H1 (cell line): Measurements from ENCODE around the gene ZNF446. TPM values are rescaled to one million over a fixed set of nuclear protein-coding genes. Genes with fewer than 3 reads are reported as not detected.

Source experiments
- CTCF ChIA-PET: fragments of 300-600 bp; sonication (Branson Sonifier 250); formaldehyde crosslinking; loops from one replicate; lab custom pipeline; 2021; ENCODE audit not compliant: partially characterized antibody; lab: Charles Lee
- POLR2A ChIA-PET: fragments of 300-600 bp; sonication (Branson Sonifier 250); formaldehyde crosslinking; loops from one replicate; lab custom pipeline; 2021; ENCODE audit warnings: inconsistent platforms; ENCODE audit not compliant: partially characterized antibody; lab: Charles Lee
- DNase-seq, 2 experiments: peaks; one replicate each; pipeline versions ENCODE4 v3.0.0 to v3.0.0-alpha.2; 2010 to 2022; ENCODE audit warnings: low spot score in 2 of 2, low read depth in 1 of 2, mixed read lengths in 1 of 2
- FAIRE-seq: peaks from 2 replicates; lab custom pipeline; 2011; peaks lifted over from hg19 to GRCh38; lab: Jason Lieb, UNC
- H2AFZ ChIP-seq: 2 replicates; pipeline ENCODE4 v1.8.1; 2012; ENCODE audit warnings: low read length, inconsistent platforms
- H2AK5ac ChIP-seq: 2 replicates; pipeline ENCODE4 v1.6.1; 2013; ENCODE audit warnings: low read depth, low read length
- H2BK120ac ChIP-seq: replicated peaks from 2 replicates; pipeline ENCODE3; 2013; ENCODE audit warnings: low read depth, low read length, inconsistent platforms
- H2BK12ac ChIP-seq: 2 replicates; pipeline ENCODE4 v1.6.1; 2013; ENCODE audit warnings: low read depth, low read length
- H2BK15ac ChIP-seq: 2 replicates; pipeline ENCODE4 v1.6.1; 2013; ENCODE audit warnings: low read length
- H2BK20ac ChIP-seq: 2 replicates; pipeline ENCODE4 v1.6.1; 2013; ENCODE audit warnings: low read length
- H2BK5ac ChIP-seq: 2 replicates; pipeline ENCODE4 v1.6.1; 2013; ENCODE audit warnings: low read depth, low read length
- H3K14ac ChIP-seq: 2 replicates; pipeline ENCODE4 v1.6.1; 2013; ENCODE audit warnings: inconsistent platforms; ENCODE audit not compliant: insufficient read length
- H3K18ac ChIP-seq: 2 replicates; pipeline ENCODE4 v1.6.1; 2013; ENCODE audit warnings: low read length; ENCODE audit errors: extremely low read depth
- H3K23ac ChIP-seq: 2 replicates; pipeline ENCODE4 v1.6.1; 2013; ENCODE audit warnings: inconsistent platforms; ENCODE audit not compliant: insufficient read length
- H3K23me2 ChIP-seq: 2 replicates; pipeline ENCODE4 v1.6.1; 2013; ENCODE audit warnings: low read depth, low read length
- H3K27ac ChIP-seq: 2 replicates; pipeline ENCODE4 v1.6.1; 2011; ENCODE audit warnings: low read depth, low read length, inconsistent platforms
- H3K27me3 ChIP-seq, 4 experiments: replicated peaks in 1 of 4; 1 replicate in 1 of 4; 2 replicates in 3 of 4; pipeline versions ENCODE4 v1.6.1 to v1.8.1; 2011 to 2013; ENCODE audit warnings: low read length in 3 of 4, mild to moderate bottlenecking in 3 of 4, inconsistent platforms in 2 of 4, mixed read lengths in 2 of 4, moderate library complexity in 1 of 4; ENCODE audit not compliant: control insufficient read depth in 3 of 4, insufficient read depth in 3 of 4; ENCODE audit errors: extremely low read depth in 1 of 4
- H3K36me3 ChIP-seq, 4 experiments: 2 replicates each; pipeline versions ENCODE4 v1.6.1 to v1.8.1; 2011 to 2013; ENCODE audit warnings: mild to moderate bottlenecking in 4 of 4, low read length in 3 of 4, moderate library complexity in 2 of 4, control low read depth in 1 of 4, inconsistent platforms in 1 of 4; ENCODE audit not compliant: insufficient read depth in 4 of 4, control insufficient read depth in 2 of 4
- H3K4ac ChIP-seq: replicated peaks from 2 replicates; pipeline ENCODE3; 2013; ENCODE audit warnings: low read length, low read depth, mixed read lengths, inconsistent platforms; ENCODE audit not compliant: insufficient read length
- H3K4me1 ChIP-seq, 4 experiments: replicated peaks in 1 of 4; 1 replicate in 1 of 4; 2 replicates in 3 of 4; pipeline versions ENCODE4 v1.6.1 to v1.8.1; 2011 to 2013; ENCODE audit warnings: low read length in 3 of 4, inconsistent platforms in 2 of 4, mixed read lengths in 1 of 4; ENCODE audit not compliant: insufficient read depth in 4 of 4, control insufficient read depth in 3 of 4
- H3K4me2 ChIP-seq, 2 experiments: 2 replicates each; pipeline versions ENCODE4 v1.6.1 to v1.8.1; 2011 to 2013; ENCODE audit warnings: low read depth in 2 of 2, low read length in 2 of 2, control low read depth in 1 of 2, inconsistent platforms in 1 of 2, mild to moderate bottlenecking in 1 of 2; ENCODE audit not compliant: insufficient read depth in 1 of 2
- H3K4me3 ChIP-seq, 4 experiments: fragments of 200-600, 300-600 bp in 1 of 4; sonication (generic), shearing (Covaris generic), sonication (Bioruptor Twin) in 1 of 4; 2 replicates each; pipeline versions ENCODE4 v1.5.1 to v1.8.1; 2011 to 2016; ENCODE audit warnings: low read length in 4 of 4, low read depth in 3 of 4, control low read depth in 2 of 4, inconsistent platforms in 2 of 4, mild to moderate bottlenecking in 2 of 4, mixed read lengths in 1 of 4, moderate library complexity in 1 of 4; ENCODE audit not compliant: insufficient read depth in 2 of 4; ENCODE audit errors: extremely low read depth in 1 of 4
- H3K56ac ChIP-seq: replicated peaks from 2 replicates; pipeline ENCODE3; 2013; ENCODE audit warnings: low read depth, mild to moderate bottlenecking, mixed read lengths, low read length, inconsistent platforms; ENCODE audit not compliant: insufficient read length
- H3K79me1 ChIP-seq: 2 replicates; pipeline ENCODE4 v1.6.1; 2013; ENCODE audit warnings: low read depth, low read length, control low read depth
- H3K79me2 ChIP-seq, 2 experiments: 2 replicates each; pipeline versions ENCODE4 v1.6.1 to v1.8.1; 2012 to 2013; ENCODE audit warnings: low read length in 2 of 2, mild to moderate bottlenecking in 2 of 2, inconsistent platforms in 1 of 2; ENCODE audit not compliant: insufficient read depth in 2 of 2, control insufficient read depth in 1 of 2
- H3K9ac ChIP-seq, 4 experiments: replicated peaks in 1 of 4; 1 replicate in 1 of 4; 2 replicates in 3 of 4; pipeline versions ENCODE4 v1.6.1 to v1.8.1; 2011 to 2013; ENCODE audit warnings: low read depth in 3 of 4, low read length in 3 of 4, control low read depth in 2 of 4, mild to moderate bottlenecking in 2 of 4, moderate library complexity in 2 of 4, inconsistent platforms in 1 of 4; ENCODE audit errors: extremely low read depth in 1 of 4
- H3K9me3 ChIP-seq, 2 experiments: 2 replicates each; pipeline versions ENCODE4 v1.6.1 to v1.8.1; 2012 to 2013; ENCODE audit warnings: mild to moderate bottlenecking in 2 of 2, moderate library complexity in 2 of 2, control low read depth in 1 of 2, inconsistent platforms in 1 of 2, low read depth in 1 of 2, low read length in 1 of 2, mixed read lengths in 1 of 2; ENCODE audit not compliant: insufficient read depth in 2 of 2
- H4K20me1 ChIP-seq, 2 experiments: replicated peaks in 1 of 2; 2 replicates each; pipeline versions ENCODE3 to v1.8.1; 2011 to 2013; ENCODE audit warnings: inconsistent platforms in 2 of 2, low read length in 2 of 2, mild to moderate bottlenecking in 1 of 2; ENCODE audit not compliant: insufficient read depth in 2 of 2, control insufficient read depth in 1 of 2
- H4K5ac ChIP-seq: 2 replicates; pipeline ENCODE4 v1.6.1; 2013; ENCODE audit warnings: low read length, low read depth, mixed read lengths, inconsistent platforms; ENCODE audit not compliant: insufficient read length
- H4K8ac ChIP-seq: 2 replicates; pipeline ENCODE4 v1.8.0; 2013; ENCODE audit warnings: mild to moderate bottlenecking, moderate library complexity, low read length, inconsistent platforms; ENCODE audit not compliant: insufficient read depth; ENCODE audit errors: extremely low read depth
- H4K91ac ChIP-seq: replicated peaks from 2 replicates; pipeline ENCODE3; 2013; ENCODE audit warnings: low read length, mixed read lengths, inconsistent platforms; ENCODE audit not compliant: insufficient read length
- WGBS, 2 experiments: shearing (Covaris generic) in 1 of 2; methylation state at CpG; one replicate each; pipeline versions ENCODE4 v1.1.6 to v1.1.7; 2013 to 2015; ENCODE audit warnings: low lambda C conversion rate in 2 of 2, mixed read lengths in 2 of 2, inconsistent platforms in 1 of 2, low coverage in 1 of 2, missing lambda C conversion rate in 1 of 2; ENCODE audit not compliant: insufficient replicate concordance in 2 of 2, insufficient coverage in 1 of 2, insufficient read length in 1 of 2; ENCODE audit errors: extremely low coverage in 1 of 2, missing lambda C conversion rate in 1 of 2; 5-methylcytosine and 5-hydroxymethylcytosine counted together
- polyA plus RNA-seq, 7 experiments: library from polyadenylated mRNA; depleted of rRNA in 3 of 7; stranded (reverse) in 5 of 7; unstranded in 2 of 7; fragments of >200 nt in 5 of 7; fragments of 200-250 nt in 2 of 7; gene quantifications; 1 replicate in 5 of 7; 2 replicates in 1 of 7; 4 replicates in 1 of 7; pipeline versions ENCODE4 v1.2.1 to v1.2.3, GENCODE V29; 2011 to 2013; ENCODE audit warnings: missing spikeins in 2 of 7, mixed read lengths in 2 of 7
- total RNA-seq: library from RNA; stranded (reverse); fragmentation: NEBNext Ultra II Directional; extraction: Animal tissue kit (Norgen Biotek cat#: 25700); gene quantifications from 2 replicates; pipeline ENCODE4 v1.2.1, GENCODE V29; 2021

ZNF446 gene
- total and polyA plus RNA-seq, 2 of the 8 experiments (the other 6 are each of a cell fraction or from before 2014, with no cell fraction given), result 4.1 to 5.5 TPM

DNA sequence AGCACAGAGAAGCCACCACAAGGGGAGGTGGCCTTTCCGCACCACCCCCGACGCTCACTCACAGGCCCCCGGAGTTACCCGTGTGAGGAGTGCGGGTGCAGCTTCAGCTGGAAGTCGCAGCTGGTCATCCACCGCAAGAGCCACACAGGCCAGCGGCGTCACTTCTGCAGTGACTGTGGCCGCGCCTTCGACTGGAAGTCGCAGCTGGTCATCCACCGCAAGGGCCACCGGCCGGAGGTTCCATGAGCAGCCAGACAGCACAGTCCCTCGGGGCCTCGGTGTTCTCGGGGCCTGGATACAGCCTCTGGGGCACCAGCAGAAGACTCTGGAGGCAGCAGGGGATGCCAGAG lies 4.3 kb downstream of the ZNF446 start:
- Histone ChIP-seq H3K4me2 (no peak overlapping the region), H3K27ac (no peak overlapping the region), H4K91ac (no peak overlapping the region), H3K56ac (no peak overlapping the region), H2BK15ac (no peak overlapping the region), H3K14ac (no peak overlapping the region), H4K5ac (no peak overlapping the region), H3K9me3 (no peaks in the 10 kb centered on the region), H2AFZ (no peak overlapping the region), H4K20me1 (no peaks in the 10 kb centered on the region), H3K18ac (no peak overlapping the region), H2BK20ac (no peak overlapping the region), H3K36me3 (peaks cover 0 to 2% (median 0%) of the 10 kb centered on the region in 4 experiments; a peak in 2 of 8 replicates), H2BK120ac (no peak overlapping the region), H2BK12ac (no peak overlapping the region), H2BK5ac (no peak overlapping the region), H3K23ac (no peak overlapping the region), H3K79me2 (no peaks in the 10 kb centered on the region), H3K27me3 (peaks cover 0 to 3% (median 0%) of the 10 kb centered on the region in 4 experiments; a peak in 2 of 7 replicates), H3K23me2 (peaks cover 8% of the 10 kb centered on the region), H3K4me1 (peaks cover 0 to 5% (median 2%) of the 10 kb centered on the region in 4 experiments; a peak in 6 of 7 replicates), H4K8ac (no peak overlapping the region), H3K9ac (no peak overlapping the region), H3K4me3 (no peak overlapping the region), H2AK5ac (no peak overlapping the region), H3K4ac (no peak overlapping the region), H3K79me1 (no peaks in the 10 kb centered on the region)
- 89% methylated on average over 12 of the region's 20 CpGs; no CpG with 5 or more reads in 1 of the 2 experiments for WGBS, 2 experiments
- FAIRE-seq (no peak), DNase-seq (no peak)
- ChIA-PET POLR2A (interaction anchor here (0.6 to 2.3 kb wide), 2 partner anchors 39 to 59 kb away, joined by 3 to 6 read pairs; partner anchors contain the start of gene ZBTB45), CTCF (interaction anchor here (1.6 kb wide), 1 partner anchor 11 kb away, joined by 3 read pairs; no protein-coding TSS in a partner anchor)
